HEK293 (cell line): ENCODE data around the gene SEPTIN12.

Experiments used
- CTCF ChIA-PET: fragments of 350-600 bp; formaldehyde crosslinking; extraction: SDS; loops from one replicate; lab custom pipeline; 2021; ENCODE audit warnings: antibody characterized with exemption; lab: Yijun Ruan, JAX
- POLR2A ChIA-PET: fragments of 300-600 bp; formaldehyde crosslinking; extraction: SDS; loops from one replicate; lab custom pipeline; 2020; ENCODE audit warnings: antibody characterized with exemption, inconsistent platforms; lab: Yijun Ruan, JAX
- H3K27ac ChIP-seq: fragments of 200-500 bp; sonication (Bioruptor generic); 2 replicates; pipeline ENCODE4 v1.5.1; 2014; ENCODE audit warnings: low read depth, low read length, control low read depth, inconsistent platforms; ENCODE audit errors: extremely low read depth
- H3K36me3 ChIP-seq, 2 experiments: fragments of 200-500 bp in 1 of 2; sonication (Bioruptor generic) in 1 of 2; 1 replicate in 1 of 2; 2 replicates in 1 of 2; pipeline ENCODE4 v1.5.1; 2014 to 2017; ENCODE audit warnings: inconsistent platforms in 2 of 2, low read length in 2 of 2; ENCODE audit not compliant: control insufficient read depth in 2 of 2, insufficient read depth in 1 of 2
- H3K4me1 ChIP-seq: fragments of 200-500 bp; sonication (Bioruptor generic); 2 replicates; pipeline ENCODE4 v1.5.1; 2014; ENCODE audit warnings: mild to moderate bottlenecking, low read length, inconsistent platforms; ENCODE audit not compliant: control insufficient read depth, insufficient read depth
- H3K4me3 ChIP-seq: 2 replicates; pipeline ENCODE4 v1.5.1; 2011; ENCODE audit warnings: low read depth, mild to moderate bottlenecking, control low read depth, low read length, moderate library complexity
- H3K9me3 ChIP-seq: fragments of 200-500 bp; sonication (Bioruptor generic); 2 replicates; pipeline ENCODE4 v1.5.1; 2014; ENCODE audit warnings: low read depth, low read length, inconsistent platforms; ENCODE audit not compliant: control insufficient read depth, insufficient read depth
- BCL11B ChIP-seq: fragments of 450-650 bp; formaldehyde crosslinking; IDR thresholded peaks from 2 replicates; pipeline ENCODE4 v1.5.1; 2016; ENCODE audit warnings: low read depth, missing biosample characterization, missing genetic modification characterization
- EGR2 ChIP-seq: fragments of 450-650 bp; formaldehyde crosslinking; IDR thresholded peaks from 2 replicates; pipeline ENCODE4 v1.5.1; 2016; ENCODE audit warnings: low read depth, missing biosample characterization, missing genetic modification characterization
- KLF9 ChIP-seq: fragments of 450-650 bp; formaldehyde crosslinking; IDR thresholded peaks from 2 replicates; pipeline ENCODE4 v1.5.1; 2016; ENCODE audit warnings: missing biosample characterization, missing genetic modification characterization, low read depth
- RBAK ChIP-seq: fragments of 450-650 bp; formaldehyde crosslinking; IDR thresholded peaks from 2 replicates; pipeline ENCODE4 v1.5.1; 2016; ENCODE audit warnings: missing biosample characterization, missing genetic modification characterization
- SP7 ChIP-seq: fragments of 450-650 bp; formaldehyde crosslinking; IDR thresholded peaks from 2 replicates; pipeline ENCODE4 v1.5.1; 2016; ENCODE audit warnings: missing biosample characterization, missing genetic modification characterization
- ZBTB17 ChIP-seq: fragments of 450-650 bp; formaldehyde crosslinking; IDR thresholded peaks from 2 replicates; pipeline ENCODE4 v1.5.1; 2016; ENCODE audit warnings: missing biosample characterization, missing genetic modification characterization
- ZNF18 ChIP-seq: fragments of 450-650 bp; formaldehyde crosslinking; IDR thresholded peaks from 2 replicates; pipeline ENCODE4 v1.5.1; 2016; ENCODE audit warnings: missing biosample characterization, missing genetic modification characterization
- ZNF274 ChIP-seq, 2 experiments: fragments of 200-500 bp in 1 of 2; fragments of 450-650 bp in 1 of 2; sonication (Bioruptor generic) in 1 of 2; formaldehyde crosslinking in 1 of 2; IDR thresholded peaks; 2 replicates each; pipeline versions ENCODE4 v1.5.1 to v1.6.1; 2014 to 2016; ENCODE audit warnings: borderline replicate concordance in 1 of 2, inconsistent platforms in 1 of 2, low read length in 1 of 2, missing biosample characterization in 1 of 2, missing genetic modification characterization in 1 of 2
- ZNF473 ChIP-seq: fragments of 450-650 bp; formaldehyde crosslinking; IDR thresholded peaks from 2 replicates; pipeline ENCODE4 v1.5.1; 2017; ENCODE audit warnings: missing biosample characterization, missing genetic modification characterization
- ZNF555 ChIP-seq: fragments of 450-650 bp; formaldehyde crosslinking; conservative IDR thresholded peaks from 2 replicates; pipeline ENCODE4 v1.5.1; 2017; ENCODE audit warnings: missing biosample characterization, mild to moderate bottlenecking, missing genetic modification characterization, inconsistent platforms
- ZNF596 ChIP-seq: fragments of 450-650 bp; IDR thresholded peaks from 2 replicates; pipeline ENCODE4 v1.5.0; 2018; ENCODE audit warnings: missing biosample characterization, mild to moderate bottlenecking, missing genetic modification characterization, moderate library complexity
- ZNF600 ChIP-seq: fragments of 450-650 bp; formaldehyde crosslinking; IDR thresholded peaks from 2 replicates; pipeline ENCODE4 v1.5.1; 2016; ENCODE audit warnings: missing biosample characterization, missing genetic modification characterization
- ZNF624 ChIP-seq: fragments of 450-650 bp; formaldehyde crosslinking; IDR thresholded peaks from 2 replicates; pipeline ENCODE4 v1.5.1; 2017; ENCODE audit warnings: missing biosample characterization, missing genetic modification characterization
- ZNF658 ChIP-seq: fragments of 450-650 bp; formaldehyde crosslinking; IDR thresholded peaks from 2 replicates; pipeline ENCODE4; 2016; ENCODE audit warnings: missing biosample characterization, missing genetic modification characterization
- ZNF664 ChIP-seq: fragments of 450-650 bp; formaldehyde crosslinking; IDR thresholded peaks from 2 replicates; pipeline ENCODE4 v1.5.1; 2016; ENCODE audit warnings: missing biosample characterization, missing genetic modification characterization
- ZNF670 ChIP-seq: fragments of 450-650 bp; formaldehyde crosslinking; IDR thresholded peaks from 2 replicates; pipeline ENCODE4 v1.5.1; 2016; ENCODE audit warnings: missing biosample characterization, missing genetic modification characterization, low read depth
- ZSCAN16 ChIP-seq: fragments of 450-650 bp; formaldehyde crosslinking; IDR thresholded peaks from 2 replicates; pipeline ENCODE4 v1.5.1; 2016; ENCODE audit warnings: missing biosample characterization, missing genetic modification characterization
- TF ChIP-seq, protein P1 (sequence below): fragments of 450-650 bp; formaldehyde crosslinking; IDR thresholded peaks from 2 replicates; pipeline ENCODE4 v1.5.1; 2017; ENCODE audit warnings: missing biosample characterization, missing genetic modification characterization
- TF ChIP-seq, protein P2 (sequence below): fragments of 450-650 bp; formaldehyde crosslinking; IDR thresholded peaks from 2 replicates; pipeline ENCODE4 v1.5.1; 2016; ENCODE audit warnings: missing biosample characterization, missing genetic modification characterization

Gene SEPTIN12

DNA sequence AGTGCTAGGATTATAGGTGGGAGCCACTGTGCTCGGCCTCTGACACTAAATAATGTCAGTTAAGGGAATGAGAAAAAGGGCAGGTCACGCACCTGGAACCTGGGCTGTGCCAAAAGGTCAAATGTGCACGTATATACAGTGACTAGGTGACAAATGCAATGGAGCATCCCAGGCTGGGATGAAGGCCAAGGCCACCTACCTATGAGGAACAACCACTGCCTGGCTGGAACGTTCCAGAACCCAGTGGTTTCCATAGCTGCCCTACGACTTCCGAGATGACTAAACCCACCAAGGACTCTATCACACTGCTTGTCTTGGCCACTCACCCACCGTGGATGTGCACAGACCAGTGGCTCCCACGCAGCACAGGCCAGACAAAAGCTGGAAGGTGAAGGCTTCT, 37.2 kb downstream of the SEPTIN12 start (continued):
- TF ChIP-seq, protein P1, sequence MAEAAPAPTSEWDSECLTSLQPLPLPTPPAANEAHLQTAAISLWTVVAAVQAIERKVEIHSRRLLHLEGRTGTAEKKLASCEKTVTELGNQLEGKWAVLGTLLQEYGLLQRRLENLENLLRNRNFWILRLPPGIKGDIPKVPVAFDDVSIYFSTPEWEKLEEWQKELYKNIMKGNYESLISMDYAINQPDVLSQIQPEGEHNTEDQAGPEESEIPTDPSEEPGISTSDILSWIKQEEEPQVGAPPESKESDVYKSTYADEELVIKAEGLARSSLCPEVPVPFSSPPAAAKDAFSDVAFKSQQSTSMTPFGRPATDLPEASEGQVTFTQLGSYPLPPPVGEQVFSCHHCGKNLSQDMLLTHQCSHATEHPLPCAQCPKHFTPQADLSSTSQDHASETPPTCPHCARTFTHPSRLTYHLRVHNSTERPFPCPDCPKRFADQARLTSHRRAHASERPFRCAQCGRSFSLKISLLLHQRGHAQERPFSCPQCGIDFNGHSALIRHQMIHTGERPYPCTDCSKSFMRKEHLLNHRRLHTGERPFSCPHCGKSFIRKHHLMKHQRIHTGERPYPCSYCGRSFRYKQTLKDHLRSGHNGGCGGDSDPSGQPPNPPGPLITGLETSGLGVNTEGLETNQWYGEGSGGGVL (tag by site-specific recombination) = no peak
- TF ChIP-seq ZNF596 (tag by site-specific recombination) (no peak), ZNF624 (tag by site-specific recombination) (no peak), ZSCAN16 (tag by site-specific recombination) (no peak), ZNF670 (no peak), ZNF18 (tag by site-specific recombination) (no peak), RBAK (tag by site-specific recombination) (no peak), ZNF473 (tag by site-specific recombination) (no peak), ZNF658 (tag by site-specific recombination) (no peak)
- TF ChIP-seq, protein P2, sequence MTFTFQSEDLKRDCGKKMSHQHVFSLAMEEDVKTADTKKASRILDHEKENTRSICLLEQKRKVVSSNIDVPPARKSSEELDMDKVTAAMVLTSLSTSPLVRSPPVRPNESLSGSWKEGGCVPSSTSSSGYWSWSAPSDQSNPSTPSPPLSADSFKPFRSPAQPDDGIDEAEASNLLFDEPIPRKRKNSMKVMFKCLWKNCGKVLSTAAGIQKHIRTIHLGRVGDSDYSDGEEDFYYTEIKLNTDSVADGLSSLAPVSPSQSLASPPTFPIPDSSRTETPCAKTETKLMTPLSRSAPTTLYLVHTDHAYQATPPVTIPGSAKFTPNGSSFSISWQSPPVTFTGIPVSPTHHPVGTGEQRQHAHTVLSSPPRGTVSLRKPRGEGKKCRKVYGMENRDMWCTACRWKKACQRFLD = no peak

- CTCF ChIA-PET = no interaction called here
- no peaks in the 10 kb centered on the region for H3K4me1 ChIP-seq
- no peak overlapping the region for H3K27ac ChIP-seq
- POLR2A ChIA-PET = interaction anchor here (0.7 to 1.1 kb wide), 2 partner anchors 15 to 250 kb away, joined by 4 to 9 read pairs; partner anchors contain the start of genes ANKS3 and DNAAF8
- TF ChIP-seq SP7 (tag by site-specific recombination) (no peak), BCL11B (no peak), KLF9 (tag by site-specific recombination) (no peak), ZBTB17 (tag by site-specific recombination) (no peak), ZNF555 (tag by site-specific recombination) (no peak), EGR2 (tag by site-specific recombination) (no peak), ZNF664 (tag by site-specific recombination) (no peak), ZNF600 (tag by site-specific recombination) (no peak), ZNF274 (IDR thresholded peaks at IDR 0.05; ENCODE audit: low read length) (no peak), ZNF274 (tag by site-specific recombination; IDR thresholded peaks at IDR 0.05; ENCODE audit: borderline replicate concordance) (no peak)
- TF ChIP-seq, all 188 proteins: peak for 0
- Histone ChIP-seq H3K36me3 (peaks cover 4 to 50% of the 10 kb centered on the region in 2 experiments; a peak in 2 of 3 replicates), H3K9me3 (no peaks in the 10 kb centered on the region), H3K4me3 (no peak overlapping the region)
Observed at GRCh38 chr16:4749700-4750257, 38.4 kb downstream of the SEPTIN12 start.
